Right lobe of liver (tissue), 4 donors: ENCODE measurements around the gene FOXE3.

Source experiments
- CTCF ChIP-seq, 4 donors: fragments of 200-600 bp in 3 of 4; fragments of 450-650 bp in 1 of 4; IDR thresholded peaks; one replicate each; pipeline versions ENCODE4 v1.5.1 to v1.8.0; 2016 to 2022; ENCODE audit warnings: antibody characterized with exemption in 4 of 4, mild to moderate bottlenecking in 2 of 4
- POLR2A ChIP-seq: fragments of 450-650 bp; IDR thresholded peaks from one replicate; pipeline ENCODE4 v1.6.1; 2017; ENCODE audit warnings: antibody characterized with exemption, mild to moderate bottlenecking
- donor health status: DM: no; HTN: no; CAD: no.
- donor health status: DM: no; HTN: no; CAD: no.
- donor health status: DM: no; HTN: yes; CAD: no.

- TF ChIP-seq CTCF (IDR thresholded peaks at IDR 0.05) (no peak), POLR2A (no peak)
Observed at GRCh38 chr1:47439819-47440598, 23.9 kb downstream of the FOXE3 start.
